HepG2 (cell line): Measurements from ENCODE around the gene PKP4. TPM values are rescaled to one million over a fixed set of nuclear protein-coding genes. Genes with fewer than 3 reads are reported as not detected.

Experiments
- ARNT2 ChIP-seq: sonication (generic); formaldehyde crosslinking; IDR thresholded peaks from 2 replicates; pipeline ENCODE4 v1.8.0; 2022; ENCODE audit warnings: mild to moderate bottlenecking, low read depth, missing genetic modification reagents, moderate library complexity
- ATF7-NPFF ChIP-seq: sonication (generic); formaldehyde crosslinking; IDR thresholded peaks from 2 replicates; pipeline ENCODE4 v1.8.1; 2023; ENCODE audit warnings: mild to moderate bottlenecking, low read depth, missing genetic modification reagents, moderate library complexity
- CEBPB ChIP-seq: IDR thresholded peaks from 2 replicates; pipeline ENCODE4 v1.6.1; 2011; ENCODE audit warnings: low read depth, low read length, improper control_type of control experiment, borderline replicate concordance
- CEBPG ChIP-seq: IDR thresholded peaks from 2 replicates; pipeline ENCODE4 v1.6.1; 2016
- CREB1 ChIP-seq, 2 experiments: fragments of 450-650 bp in 1 of 2; IDR thresholded peaks; 2 replicates each; pipeline ENCODE4 v1.6.1; 2016 to 2017; ENCODE audit warnings: control low read depth in 1 of 2, mild to moderate bottlenecking in 1 of 2, missing compliant biosample characterization in 1 of 2, missing genetic modification characterization in 1 of 2
- EP300 ChIP-seq, 3 experiments: sonication (generic) in 1 of 3; formaldehyde crosslinking in 1 of 3; IDR thresholded peaks; 2 replicates each; pipeline versions ENCODE4 v1.5.1 to v1.6.1; 2011 to 2020; ENCODE audit warnings: low read depth in 2 of 3, low read length in 2 of 3, borderline replicate concordance in 1 of 3, improper control_type of control experiment in 1 of 3, mild to moderate bottlenecking in 1 of 3, missing genetic modification reagents in 1 of 3, moderate library complexity in 1 of 3
- FOSL2 ChIP-seq: sonication (generic); formaldehyde crosslinking; IDR thresholded peaks from 2 replicates; pipeline ENCODE4 v1.4.0; 2020; ENCODE audit warnings: missing genetic modification reagents
- FOXK1 ChIP-seq: sonication (generic); formaldehyde crosslinking; IDR thresholded peaks from 2 replicates; pipeline ENCODE4 v1.4.0; 2020; ENCODE audit warnings: low read depth, missing genetic modification reagents, borderline replicate concordance
- MXI1 ChIP-seq: IDR thresholded peaks from 3 replicates; pipeline ENCODE4 v1.6.1; 2012; ENCODE audit warnings: low read depth, low read length, inconsistent platforms, borderline replicate concordance
- PHF8 ChIP-seq: sonication (generic); formaldehyde crosslinking; IDR thresholded peaks from 2 replicates; pipeline ENCODE4 v1.5.0; 2020; ENCODE audit warnings: missing genetic modification reagents
- POGZ ChIP-seq: sonication (generic); formaldehyde crosslinking; IDR thresholded peaks from 2 replicates; pipeline ENCODE4 v1.4.0; 2020; ENCODE audit warnings: mild to moderate bottlenecking, missing genetic modification reagents
- SIX4 ChIP-seq: sonication (generic); formaldehyde crosslinking; IDR thresholded peaks from 2 replicates; pipeline ENCODE4 v1.4.0; 2020; ENCODE audit warnings: missing genetic modification reagents
- SP140L ChIP-seq: sonication (generic); formaldehyde crosslinking; IDR thresholded peaks from 2 replicates; pipeline ENCODE4 v1.4.0; 2020; ENCODE audit warnings: missing genetic modification reagents, borderline replicate concordance
- TBX2 ChIP-seq: sonication (generic); formaldehyde crosslinking; IDR thresholded peaks from 2 replicates; pipeline ENCODE4 v1.5.0; 2020; ENCODE audit warnings: missing genetic modification reagents, mild to moderate bottlenecking, borderline replicate concordance
- ZFP90 ChIP-seq: sonication (generic); formaldehyde crosslinking; IDR thresholded peaks from 2 replicates; pipeline ENCODE4 v1.8.0; 2022; ENCODE audit warnings: missing genetic modification reagents, mild to moderate bottlenecking, inconsistent platforms, borderline replicate concordance
- ZFX ChIP-seq: sonication (generic); formaldehyde crosslinking; IDR thresholded peaks from 2 replicates; pipeline ENCODE4 v1.4.0; 2020; ENCODE audit warnings: mild to moderate bottlenecking, low read depth, missing genetic modification reagents, moderate library complexity
- ZNF230 ChIP-seq: sonication (generic); formaldehyde crosslinking; IDR thresholded peaks from 2 replicates; pipeline ENCODE4 v1.4.0; 2020; ENCODE audit warnings: mild to moderate bottlenecking, missing genetic modification reagents
- ZNF263 ChIP-seq: sonication (generic); formaldehyde crosslinking; IDR thresholded peaks from 2 replicates; pipeline ENCODE4 v1.4.0; 2020; ENCODE audit warnings: missing genetic modification reagents
- ZNF564 ChIP-seq: sonication (generic); formaldehyde crosslinking; IDR thresholded peaks from 2 replicates; pipeline ENCODE4 v1.8.1; 2023; ENCODE audit warnings: mild to moderate bottlenecking, missing genetic modification reagents
- ZNF598 ChIP-seq: sonication (generic); formaldehyde crosslinking; IDR thresholded peaks from 2 replicates; pipeline ENCODE4 v1.5.1; 2020; ENCODE audit warnings: mild to moderate bottlenecking, missing genetic modification reagents, borderline replicate concordance
- ZNF709 ChIP-seq: sonication (generic); formaldehyde crosslinking; IDR thresholded peaks from 2 replicates; pipeline ENCODE4 v1.5.0; 2020; ENCODE audit warnings: mild to moderate bottlenecking, missing genetic modification reagents
- ZNF788 ChIP-seq: sonication (generic); formaldehyde crosslinking; IDR thresholded peaks from 2 replicates; pipeline ENCODE4 v1.5.0; 2020; ENCODE audit warnings: mild to moderate bottlenecking, missing genetic modification reagents, borderline replicate concordance
- polyA plus RNA-seq, 8 experiments: library from polyadenylated mRNA; depleted of rRNA in 3 of 8; stranded (reverse) in 7 of 8; unstranded in 1 of 8; fragments of >200 nt; fragmentation: Illumina TruSeq in 4 of 8; extraction: Trizol in 4 of 8; gene quantifications; 2 replicates each; pipeline versions ENCODE4 v1.2.1 to v1.2.3, GENCODE V29; 2011 to 2016; ENCODE audit warnings: low read depth in 4 of 8, missing spikeins in 1 of 8, mixed read lengths in 1 of 8; ENCODE audit not compliant: insufficient read depth in 1 of 8
- total RNA-seq, 5 experiments: library from RNA; depleted of rRNA; stranded (reverse); fragments of >200 nt; fragmentation: Illumina TruSeq; extraction: Trizol; gene quantifications; 2 replicates each; pipeline ENCODE4 v1.2.3, GENCODE V29; 2016; ENCODE audit warnings: low read depth in 1 of 5
- TF ChIP-seq, protein P1 (sequence below): sonication (generic); formaldehyde crosslinking; IDR thresholded peaks from 2 replicates; pipeline ENCODE4 v1.4.0; 2020; ENCODE audit warnings: missing genetic modification reagents, borderline replicate concordance
- TF ChIP-seq, protein P2 (sequence below): IDR thresholded peaks from 2 replicates; pipeline ENCODE4 v1.6.1; 2016; ENCODE audit warnings: missing compliant biosample characterization, missing genetic modification reagents, borderline replicate concordance
- TF ChIP-seq, protein P3 (sequence below), 2 experiments: fragments of 450-650 bp in 1 of 2; sonication (generic) in 1 of 2; formaldehyde crosslinking; IDR thresholded peaks; 2 replicates each; pipeline versions ENCODE4 v1.5.0 to v1.8.0; 2020 to 2022; ENCODE audit warnings: mild to moderate bottlenecking in 1 of 2, missing genetic modification reagents in 1 of 2

Gene PKP4
- total and polyA plus RNA-seq, 2 of the 13 experiments (the other 11 are each of a cell fraction or from before 2014, with no cell fraction given): 80.9 to 90.5 TPM

DNA sequence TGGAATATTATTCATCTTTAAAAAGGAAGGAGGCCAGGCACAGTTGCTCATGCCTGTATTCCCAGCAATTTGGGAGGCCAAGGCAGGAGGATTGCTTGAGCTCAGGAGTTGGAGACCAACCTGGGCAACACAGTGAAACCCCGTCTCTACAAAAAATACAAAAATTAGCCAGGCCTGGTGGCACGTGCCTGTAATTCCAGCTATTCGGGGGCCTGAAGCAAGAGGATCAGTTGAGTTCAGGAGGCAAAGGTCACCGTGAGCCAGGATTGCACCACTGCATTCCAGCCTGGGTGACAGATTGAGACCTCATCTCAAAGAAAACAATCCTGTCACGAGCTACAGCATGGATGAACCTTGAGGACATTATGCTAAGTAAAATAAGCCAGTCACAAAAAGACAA lies 239.0 kb downstream of the PKP4 start (continued):
- peak; percentile 84; the same call in 1 of the 2 replicates for TF ChIP-seq SIX4 (CRISPR knock-in tag)
- 0 out of 3 replicates have a peak, but pooled peaks have one; percentile 23 for TF ChIP-seq MXI1
- TF ChIP-seq ZNF263: 0 out of 2 replicates have a peak, but pooled peaks have one; percentile 36
- TF ChIP-seq, protein P1, sequence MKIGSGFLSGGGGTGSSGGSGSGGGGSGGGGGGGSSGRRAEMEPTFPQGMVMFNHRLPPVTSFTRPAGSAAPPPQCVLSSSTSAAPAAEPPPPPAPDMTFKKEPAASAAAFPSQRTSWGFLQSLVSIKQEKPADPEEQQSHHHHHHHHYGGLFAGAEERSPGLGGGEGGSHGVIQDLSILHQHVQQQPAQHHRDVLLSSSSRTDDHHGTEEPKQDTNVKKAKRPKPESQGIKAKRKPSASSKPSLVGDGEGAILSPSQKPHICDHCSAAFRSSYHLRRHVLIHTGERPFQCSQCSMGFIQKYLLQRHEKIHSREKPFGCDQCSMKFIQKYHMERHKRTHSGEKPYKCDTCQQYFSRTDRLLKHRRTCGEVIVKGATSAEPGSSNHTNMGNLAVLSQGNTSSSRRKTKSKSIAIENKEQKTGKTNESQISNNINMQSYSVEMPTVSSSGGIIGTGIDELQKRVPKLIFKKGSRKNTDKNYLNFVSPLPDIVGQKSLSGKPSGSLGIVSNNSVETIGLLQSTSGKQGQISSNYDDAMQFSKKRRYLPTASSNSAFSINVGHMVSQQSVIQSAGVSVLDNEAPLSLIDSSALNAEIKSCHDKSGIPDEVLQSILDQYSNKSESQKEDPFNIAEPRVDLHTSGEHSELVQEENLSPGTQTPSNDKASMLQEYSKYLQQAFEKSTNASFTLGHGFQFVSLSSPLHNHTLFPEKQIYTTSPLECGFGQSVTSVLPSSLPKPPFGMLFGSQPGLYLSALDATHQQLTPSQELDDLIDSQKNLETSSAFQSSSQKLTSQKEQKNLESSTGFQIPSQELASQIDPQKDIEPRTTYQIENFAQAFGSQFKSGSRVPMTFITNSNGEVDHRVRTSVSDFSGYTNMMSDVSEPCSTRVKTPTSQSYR (CRISPR knock-in tag): peak; percentile 37; the same call in 1 of the 2 replicates
- peak; percentile 93 for TF ChIP-seq SP140L (CRISPR knock-in tag)
- TF ChIP-seq, protein P2, sequence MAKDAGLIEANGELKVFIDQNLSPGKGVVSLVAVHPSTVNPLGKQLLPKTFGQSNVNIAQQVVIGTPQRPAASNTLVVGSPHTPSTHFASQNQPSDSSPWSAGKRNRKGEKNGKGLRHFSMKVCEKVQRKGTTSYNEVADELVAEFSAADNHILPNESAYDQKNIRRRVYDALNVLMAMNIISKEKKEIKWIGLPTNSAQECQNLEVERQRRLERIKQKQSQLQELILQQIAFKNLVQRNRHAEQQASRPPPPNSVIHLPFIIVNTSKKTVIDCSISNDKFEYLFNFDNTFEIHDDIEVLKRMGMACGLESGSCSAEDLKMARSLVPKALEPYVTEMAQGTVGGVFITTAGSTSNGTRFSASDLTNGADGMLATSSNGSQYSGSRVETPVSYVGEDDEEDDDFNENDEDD: peak; percentile 66; the same call in 1 of the 2 replicates
- TF ChIP-seq ZNF788: peak; percentile 94; the same call in 1 of the 2 replicates
- TF ChIP-seq FOXK1 (CRISPR knock-in tag): peak; percentile 84; the same call in 1 of the 2 replicates
- peak; percentile 95 for TF ChIP-seq TBX2 (CRISPR knock-in tag)
- peak; percentile 98 for TF ChIP-seq CEBPG (CRISPR knock-in tag)
- TF ChIP-seq ZFP90 (CRISPR knock-in tag): 0 out of 2 replicates have a peak, but pooled peaks have one; percentile 27
- TF ChIP-seq ZFX (CRISPR knock-in tag): peak; percentile 57
- TF ChIP-seq POGZ (CRISPR knock-in tag): peak; percentile 94
- TF ChIP-seq ZNF598 (CRISPR knock-in tag): 0 out of 2 replicates have a peak, but pooled peaks have one; percentile 31
- TF ChIP-seq, protein P3, sequence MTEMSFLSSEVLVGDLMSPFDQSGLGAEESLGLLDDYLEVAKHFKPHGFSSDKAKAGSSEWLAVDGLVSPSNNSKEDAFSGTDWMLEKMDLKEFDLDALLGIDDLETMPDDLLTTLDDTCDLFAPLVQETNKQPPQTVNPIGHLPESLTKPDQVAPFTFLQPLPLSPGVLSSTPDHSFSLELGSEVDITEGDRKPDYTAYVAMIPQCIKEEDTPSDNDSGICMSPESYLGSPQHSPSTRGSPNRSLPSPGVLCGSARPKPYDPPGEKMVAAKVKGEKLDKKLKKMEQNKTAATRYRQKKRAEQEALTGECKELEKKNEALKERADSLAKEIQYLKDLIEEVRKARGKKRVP (CRISPR knock-in tag; IDR thresholded peaks at IDR 0.05): peak in 1 of 2 experiments; percentile 91; a peak in 2 of 4 replicates
- peak; percentile 91 for TF ChIP-seq FOSL2
- TF ChIP-seq CREB1 (IDR thresholded peaks at IDR 0.05): peak; percentile 46; the same call in 1 of the 2 replicates
- TF ChIP-seq CREB1 (CRISPR knock-in tag; IDR thresholded peaks at IDR 0.05): peak; percentile 56; the same call in 1 of the 2 replicates
- 0 out of 2 replicates have a peak, but pooled peaks have one; percentile 58 for TF ChIP-seq ZNF230
- TF ChIP-seq ZNF709: 0 out of 2 replicates have a peak, but pooled peaks have one; percentile 73
- TF ChIP-seq ATF7-NPFF (CRISPR knock-in tag): peak; percentile 48; the same call in 1 of the 2 replicates
- TF ChIP-seq PHF8 (CRISPR knock-in tag): peak; percentile 48; the same call in 1 of the 2 replicates
- peak; percentile 48; the same call in 1 of the 2 replicates for TF ChIP-seq ZNF564 (CRISPR knock-in tag)
- TF ChIP-seq CEBPB: peak; percentile 96
- TF ChIP-seq ARNT2 (CRISPR knock-in tag): peak; percentile 66
- TF ChIP-seq EP300 (IDR thresholded peaks at IDR 0.05; ENCODE audit: low read depth in 2 of 2, low read length in 2 of 2): peak; percentile 67 to 76
- peak; percentile 81 for TF ChIP-seq EP300 (CRISPR knock-in tag; IDR thresholded peaks at IDR 0.05; ENCODE audit: borderline replicate concordance)
